ENCODE results near the gene FANCB.

- TF ChIP-seq CTCF (IDR thresholded peaks at IDR 0.05) (no peak), EP300 (IDR thresholded peaks at IDR 0.05) (no peak)
These were observed 21.3 kb downstream of the FANCB start for GRCh38 chrX:14851526-14851925.

All from tibial nerve (tissue), 4 donors.